AG09319 (cell line): ENCODE data around the gene WDR70.
"Not testable (repeated sequence)": the region's sequence is repeated elsewhere in the genome, so short reads cannot be mapped to it uniquely, and the experiment has no call there.

Experiments
- DNase-seq: peaks from one replicate; pipeline ENCODE4 v3.0.0-alpha.2; 2010; ENCODE audit warnings: low read depth; ENCODE audit errors: extremely low read depth
- CTCF ChIP-seq: IDR thresholded peaks from 2 replicates; pipeline ENCODE4 v1.5.1; 2011; ENCODE audit warnings: low read depth, mild to moderate bottlenecking, inconsistent platforms, low read length, moderate library complexity

The WDR70 gene

GRCh38 chr5:37787742-37788141, 408.6 kb downstream of the WDR70 start:
- TF ChIP-seq CTCF, result no peak
- no peak for DNase-seq

GRCh38 chr5:37789991-37790390, 410.9 kb downstream of the WDR70 start:
- no peak for TF ChIP-seq CTCF
- DNase-seq, result no peak

GRCh38 chr5:37791321-37791720, 412.2 kb downstream of the WDR70 start:
- no peak for DNase-seq
- TF ChIP-seq CTCF, result no peak

- TF ChIP-seq CTCF, result no peak
- DNase-seq, result no peak
These were observed 414.0 kb downstream of the WDR70 start for GRCh38 chr5:37792975-37793631.

GRCh38 chr5:37795292-37795691, 416.2 kb downstream of the WDR70 start:
- DNase-seq, result not testable (repeated sequence)

- DNase-seq, result not testable (repeated sequence)
These were observed 417.3 kb downstream of the WDR70 start for GRCh38 chr5:37796435-37796834.

- TF ChIP-seq CTCF, result no peak
- no peak for DNase-seq
These were observed 420.8 kb downstream of the WDR70 start for GRCh38 chr5:37799865-37800421.

GRCh38 chr5:37801521-37801920, 422.4 kb downstream of the WDR70 start:
- TF ChIP-seq CTCF, result no peak
- no peak for DNase-seq
